ENCODE measurements around the gene GGNBP2.

- TF ChIP-seq POLR2A (IDR thresholded peaks at IDR 0.05): no peak
- TF ChIP-seq POLR2AphosphoS5 (IDR thresholded peaks at IDR 0.05): no peak
- no peak for TF ChIP-seq CTCF (IDR thresholded peaks at IDR 0.05)
Observed at GRCh38 chr17:36535669-36536081, 9.0 kb upstream of the GGNBP2 start.

All from stomach (tissue), 4 donors.